H1 (cell line): ENCODE data around the gene SLC38A8.

Source experiments
- ASH2L ChIP-seq: fragments of 200-600, 300-600 bp; sonication (generic); IDR thresholded peaks from one replicate; pipeline ENCODE4 v1.7.1; 2017; ENCODE audit warnings: low read length
- CHD1 ChIP-seq: IDR thresholded peaks from 2 replicates; pipeline ENCODE4 v1.6.1; 2012; ENCODE audit warnings: low read depth, low read length, improper control_type of control experiment
- CTCF ChIP-seq, 3 experiments: IDR thresholded peaks; 1 replicate in 2 of 3; 2 replicates in 1 of 3; pipeline versions ENCODE4 v1.5.1 to v1.6.1; 2011; ENCODE audit warnings: low read length in 3 of 3, mild to moderate bottlenecking in 3 of 3, inconsistent platforms in 2 of 3, low read depth in 1 of 3, moderate library complexity in 1 of 3; ENCODE audit not compliant: insufficient read depth in 1 of 3; ENCODE audit errors: control extremely low read depth in 1 of 3
- EP300 ChIP-seq, 2 experiments: IDR thresholded peaks; 1 replicate in 1 of 2; 2 replicates in 1 of 2; pipeline ENCODE4 v1.6.1; 2011 to 2012; ENCODE audit warnings: low read depth in 2 of 2, low read length in 2 of 2, mild to moderate bottlenecking in 2 of 2, borderline replicate concordance in 1 of 2, inconsistent platforms in 1 of 2, moderate library complexity in 1 of 2
- EZH2 ChIP-seq: fragments of 200-600 bp; sonication (generic); IDR thresholded peaks from 2 replicates; pipeline ENCODE4 v1.7.1; 2012; ENCODE audit warnings: low read depth, mild to moderate bottlenecking, moderate library complexity, low read length, inconsistent platforms; ENCODE audit not compliant: severe bottlenecking
- KDM1A ChIP-seq: fragments of 200-600, 300-600 bp; sonication (generic); IDR thresholded peaks from 2 replicates; pipeline ENCODE4 v1.7.1; 2016; ENCODE audit warnings: mild to moderate bottlenecking, low read length, borderline replicate concordance
- MAX ChIP-seq: IDR thresholded peaks from 2 replicates; pipeline ENCODE4 v1.6.1; 2012; ENCODE audit warnings: inconsistent platforms
- POLR2AphosphoS5 ChIP-seq: IDR thresholded peaks from 2 replicates; pipeline ENCODE4 v1.6.1; 2011; ENCODE audit warnings: low read depth, low read length
- TAF1 ChIP-seq: IDR thresholded peaks from 2 replicates; pipeline ENCODE4 v1.6.1; 2011; ENCODE audit warnings: mild to moderate bottlenecking, low read depth, low read length
- YY1 ChIP-seq: IDR thresholded peaks from 2 replicates; pipeline ENCODE4 v1.6.1; 2011; ENCODE audit warnings: low read depth, mild to moderate bottlenecking, low read length

- TF ChIP-seq CHD1 (no peak), EZH2 (no peak), EP300 (IDR thresholded peaks at IDR 0.05; ENCODE audit: borderline replicate concordance in 1 of 2, low read depth in 2 of 2, low read length in 2 of 2) (no peak), POLR2AphosphoS5 (no peak), CTCF (IDR thresholded peaks at IDR 0.05; ENCODE audit: control extremely low read depth in 1 of 3, insufficient read depth in 1 of 3, low read depth in 1 of 3, low read length in 3 of 3) (peak in 1 of 3 experiments; percentile 27; a peak in 1 of 4 replicates), KDM1A (no peak), ASH2L (no peak), YY1 (no peak), MAX (no peak), TAF1 (no peak)
Observed at GRCh38 chr16:83972256-83973008, 70.2 kb downstream of the SLC38A8 start.
